ENCODE results near the gene SEMA3G.

SEMA3G gene

GRCh38 chr3:52396011-52396906 lies 48.6 kb downstream of the SEMA3G start:
- DNase-seq (ENCODE audit: low read depth in 2 of 2): no peak

- DNase-seq (ENCODE audit: low read depth in 2 of 2): no peak
These were observed 49.4 kb downstream of the SEMA3G start for GRCh38 chr3:52395503-52395865.

GRCh38 chr3:52394751-52395502 lies 50.0 kb downstream of the SEMA3G start:
- no peak for DNase-seq (ENCODE audit: low read depth in 2 of 2)

- no peak for DNase-seq (ENCODE audit: low read depth in 2 of 2)
These were observed 50.8 kb downstream of the SEMA3G start for GRCh38 chr3:52393959-52394670.

GRCh38 chr3:52393131-52393807 lies 51.6 kb downstream of the SEMA3G start:
- no peak for DNase-seq (ENCODE audit: low read depth in 2 of 2)

GRCh38 chr3:52392216-52392930 lies 52.5 kb downstream of the SEMA3G start:
- no peak for DNase-seq (ENCODE audit: low read depth in 2 of 2)

GRCh38 chr3:52391096-52391495 lies 53.8 kb downstream of the SEMA3G start:
- DNase-seq (ENCODE audit: low read depth in 2 of 2): no peak

GRCh38 chr3:52388933-52389332 lies 56.0 kb downstream of the SEMA3G start:
- no peak for DNase-seq (ENCODE audit: low read depth in 2 of 2)

GRCh38 chr3:52388348-52388821 lies 56.5 kb downstream of the SEMA3G start:
- DNase-seq (ENCODE audit: low read depth in 2 of 2): no peak

- no peak for DNase-seq (ENCODE audit: low read depth in 2 of 2)
These were observed 57.4 kb downstream of the SEMA3G start for GRCh38 chr3:52387481-52387880.

GRCh38 chr3:52385157-52385556 lies 59.7 kb downstream of the SEMA3G start:
- peak in 1 of 2 donors; percentile 8 for DNase-seq (ENCODE audit: low read depth in 2 of 2)

GRCh38 chr3:52384019-52384761 lies 60.7 kb downstream of the SEMA3G start:
- no peak for DNase-seq (ENCODE audit: low read depth in 2 of 2)

GRCh38 chr3:52383446-52383845 lies 61.5 kb downstream of the SEMA3G start:
- no peak for DNase-seq (ENCODE audit: low read depth in 2 of 2)
